GM23338 (cell line): ENCODE data around the gene PCGF2. TPM values are rescaled to one million over a fixed set of nuclear protein-coding genes. Genes with fewer than 3 reads are reported as not detected.

ENCODE experiments used
- ATAC-seq: fragments of 200-7000 bp; cut with Tn5 transposase; 3 replicates; pipeline ENCODE4 v1.9.1; 2020
- DNase-seq: peaks from one replicate; pipeline ENCODE4 v3.0.0-alpha.2; 2015; ENCODE audit warnings: low spot score
- H2AFZ ChIP-seq: fragments of 200-600 bp; sonication (generic); 2 replicates; pipeline ENCODE4 v1.8.0; 2016; ENCODE audit warnings: antibody characterized with exemption, mild to moderate bottlenecking, moderate library complexity
- H3F3A ChIP-seq: fragments of 200-600 bp; sonication (generic); replicated peaks from 2 replicates; pipeline ENCODE4 v1.8.0; 2017; ENCODE audit warnings: antibody characterized with exemption, mixed run types, low read depth
- H3K27ac ChIP-seq: fragments of 200-600 bp; sonication (generic); 2 replicates; pipeline ENCODE4 v1.6.1; 2016; ENCODE audit warnings: low read depth
- H3K27me3 ChIP-seq: fragments of 200-600 bp; sonication (generic); 2 replicates; pipeline ENCODE4 v1.8.0; 2016; ENCODE audit warnings: mild to moderate bottlenecking, mixed run types, moderate library complexity; ENCODE audit not compliant: insufficient read depth
- H3K36me3 ChIP-seq: fragments of 200-600 bp; sonication (generic); 2 replicates; pipeline ENCODE4 v1.8.0; 2016; ENCODE audit warnings: mild to moderate bottlenecking; ENCODE audit not compliant: insufficient read depth
- H3K4me1 ChIP-seq: fragments of 200-600 bp; sonication (generic); 2 replicates; pipeline ENCODE4 v1.8.0; 2016; ENCODE audit warnings: mild to moderate bottlenecking, moderate library complexity; ENCODE audit not compliant: insufficient read depth
- H3K4me2 ChIP-seq: fragments of 200-600 bp; sonication (generic); 2 replicates; pipeline ENCODE4 v1.7.1; 2017; ENCODE audit warnings: mixed run types
- H3K4me3 ChIP-seq: fragments of 200-600 bp; sonication (generic); 2 replicates; pipeline ENCODE4 v1.6.1; 2016; ENCODE audit warnings: mixed run types
- H3K79me2 ChIP-seq: fragments of 200-600 bp; sonication (generic); replicated peaks from 2 replicates; pipeline ENCODE4 v1.8.0; 2017; ENCODE audit warnings: mild to moderate bottlenecking; ENCODE audit not compliant: insufficient read depth
- H3K9me2 ChIP-seq: fragments of 200-600 bp; sonication (generic); 2 replicates; pipeline ENCODE4 v1.8.0; 2017; ENCODE audit not compliant: insufficient read depth
- H4K20me1 ChIP-seq: fragments of 200-600 bp; sonication (generic); replicated peaks from 2 replicates; pipeline ENCODE4 v1.8.0; 2017; ENCODE audit warnings: mild to moderate bottlenecking; ENCODE audit not compliant: insufficient read depth
- H3K27ac Mint-ChIP-seq: 2 replicates; pipeline ENCODE4 v1.8.0; 2020; ENCODE audit warnings: inconsistent platforms, mild to moderate bottlenecking, moderate library complexity, mixed read lengths
- H3K27me3 Mint-ChIP-seq: 3 replicates; pipeline ENCODE4 v1.8.0; 2022; ENCODE audit warnings: low read depth, mild to moderate bottlenecking, moderate library complexity, mixed read lengths, inconsistent platforms; ENCODE audit not compliant: insufficient read depth, poor library complexity
- H3K36me3 Mint-ChIP-seq: 3 replicates; pipeline ENCODE4 v1.8.0; 2021; ENCODE audit warnings: low read depth, mild to moderate bottlenecking, inconsistent platforms, moderate library complexity, mixed read lengths
- H3K4me1 Mint-ChIP-seq: 3 replicates; pipeline ENCODE4 v1.8.0; 2020; ENCODE audit warnings: mild to moderate bottlenecking, inconsistent platforms, mixed read lengths
- H3K4me3 Mint-ChIP-seq: 3 replicates; pipeline ENCODE4 v1.8.0; 2021; ENCODE audit warnings: moderate library complexity, mild to moderate bottlenecking, inconsistent platforms, mixed read lengths
- H3K9me3 Mint-ChIP-seq: 3 replicates; pipeline ENCODE4 v1.8.0; 2020; ENCODE audit warnings: moderate library complexity, mild to moderate bottlenecking, inconsistent platforms, mixed read lengths
- EZH2 ChIP-seq: fragments of 200-600 bp; sonication (generic); IDR thresholded peaks from one replicate; pipeline ENCODE4 v1.8.0; 2017; ENCODE audit warnings: antibody characterized with exemption, mild to moderate bottlenecking, low read depth; ENCODE audit not compliant: unreplicated experiment
- EZH2phosphoT487 ChIP-seq: fragments of 200-600 bp; sonication (generic); IDR thresholded peaks from one replicate; pipeline ENCODE4 v1.8.1; 2018; ENCODE audit warnings: antibody characterized with exemption; ENCODE audit not compliant: unreplicated experiment
- ZNF462 ChIP-seq: fragments of 250-450 bp; sonication (Bioruptor Pico); IDR thresholded peaks from 2 replicates; pipeline ENCODE4 v1.5.0; 2020; ENCODE audit warnings: mild to moderate bottlenecking, moderate library complexity
- polyA plus RNA-seq: library from polyadenylated mRNA; unstranded; fragments of >200 nt; fragmentation: Nextera tagmentation; extraction: Ambion mirVana; gene quantifications from 2 replicates; pipeline ENCODE4 v1.2.1, GENCODE V29; 2016
- total RNA-seq: library from RNA; depleted of rRNA; stranded (reverse); fragments of >200 nt; shearing (Covaris generic); gene quantifications from 2 replicates; pipeline ENCODE4 v1.2.3, GENCODE V29; 2014

The PCGF2 gene
- total and polyA plus RNA-seq, 2 experiments from 2014 or later = 21.1 to 51.9 TPM

GRCh38 chr17:38702166-38702915, 45.8 kb downstream of the PCGF2 start:
- Mint-ChIP-seq H3K27me3 (peaks cover 88% of the 10 kb centered on the region), H3K27ac (no peak overlapping the region), H3K36me3 (peaks cover 4% of the 10 kb centered on the region; the same call in 1 of the 3 replicates), H3K4me1 (peaks cover 44% of the 10 kb centered on the region), H3K9me3 (peaks cover 5% of the 10 kb centered on the region; the same call in 2 of the 3 replicates), H3K4me3 (peak overlapping the region; percentile 80)
- Histone ChIP-seq H3K9me2 (no peaks in the 10 kb centered on the region), H3F3A (peaks cover 45% of the 10 kb centered on the region), H3K4me1 (peaks cover 29% of the 10 kb centered on the region), H3K79me2 (no peaks in the 10 kb centered on the region), H4K20me1 (peaks cover 21% of the 10 kb centered on the region), H3K27ac (no peak overlapping the region), H2AFZ (peak overlapping the region; percentile 93), H3K27me3 (peaks cover 91% of the 10 kb centered on the region), H3K4me3 (peak overlapping the region; percentile 67), H3K4me2 (peak overlapping the region; percentile 79), H3K36me3 (no peaks in the 10 kb centered on the region)
- DNase-seq (peak; percentile 83), ATAC-seq (peak; percentile 51)
- TF ChIP-seq EZH2 (peak; percentile 74), EZH2phosphoT487 (no peak)

GRCh38 chr17:38701504-38702165, 46.5 kb downstream of the PCGF2 start:
- Histone ChIP-seq H3K4me2 (peak overlapping the region; percentile 79), H2AFZ (peak overlapping the region; percentile 93), H3K79me2 (no peaks in the 10 kb centered on the region), H3K36me3 (no peaks in the 10 kb centered on the region), H3F3A (peaks cover 40% of the 10 kb centered on the region), H3K9me2 (no peaks in the 10 kb centered on the region), H3K27ac (no peak overlapping the region), H3K4me1 (peaks cover 22% of the 10 kb centered on the region), H3K4me3 (peak overlapping the region; percentile 67), H3K27me3 (peaks cover 91% of the 10 kb centered on the region), H4K20me1 (peaks cover 19% of the 10 kb centered on the region)
- Mint-ChIP-seq H3K9me3 (peaks cover 5% of the 10 kb centered on the region; the same call in 1 of the 3 replicates), H3K36me3 (no peaks in the 10 kb centered on the region; the same call in 2 of the 3 replicates), H3K4me3 (peak overlapping the region; percentile 64), H3K27ac (no peak overlapping the region), H3K27me3 (peaks cover 86% of the 10 kb centered on the region), H3K4me1 (peaks cover 37% of the 10 kb centered on the region)
- DNase-seq (peak; percentile 38), ATAC-seq (no peak)
- no peak for TF ChIP-seq ZNF462 (CRISPR knock-in tag)
- TF ChIP-seq EZH2 = peak; percentile 85
